Stimulated activated CD4-positive, alpha-beta T cell treated with anti-CD3 and anti-CD28 coated beads, Interleukin-2, amount 100 ng/mL, for 24 hours (primary cell): ENCODE measurements around the gene SSX2IP.
"Not testable (repeated sequence)": the region's sequence is repeated elsewhere in the genome, so short reads cannot be mapped to it uniquely, and the experiment has no call there.

ENCODE experiments used
- DNase-seq, 2 donors: peaks; one replicate each; pipeline ENCODE4 v3.0.0-alpha.2; 2020

The SSX2IP gene

GRCh38 chr1:84690397-84691121 is at the start of gene SSX2IP:
SSX2IP (minus strand) TSS chr1:84690461; CDS start chr1:84671219, 19,242 bp downstream.
- DNase-seq = peak; percentile 100

- no peak for DNase-seq
Observed at GRCh38 chr1:84738237-84738636, 48.0 kb upstream of the SSX2IP start.

GRCh38 chr1:84737590-84737989 is 47.3 kb upstream of the SSX2IP start:
- DNase-seq = no peak

- no peak for DNase-seq
Observed at GRCh38 chr1:84736944-84737343, 46.7 kb upstream of the SSX2IP start.

GRCh38 chr1:84736445-84736844 is 46.2 kb upstream of the SSX2IP start:
- DNase-seq = no peak

- no peak for DNase-seq
Observed at GRCh38 chr1:84735483-84735882, 45.2 kb upstream of the SSX2IP start.

- no peak for DNase-seq
Observed at GRCh38 chr1:84732520-84732919, 42.3 kb upstream of the SSX2IP start.

- DNase-seq = no peak
Observed at GRCh38 chr1:84731519-84731918, 41.3 kb upstream of the SSX2IP start.

- DNase-seq = not testable (repeated sequence)
Observed at GRCh38 chr1:84727711-84728110, 37.5 kb upstream of the SSX2IP start.

GRCh38 chr1:84726593-84727499 is 36.6 kb upstream of the SSX2IP start:
- no peak for DNase-seq

- peak; percentile 59 to 65 for DNase-seq
Observed at GRCh38 chr1:84724128-84724860, 34.0 kb upstream of the SSX2IP start.

- DNase-seq = no peak
Observed at GRCh38 chr1:84722794-84723193, 32.5 kb upstream of the SSX2IP start.

GRCh38 chr1:84721872-84722271 is 31.6 kb upstream of the SSX2IP start:
- not testable (repeated sequence) for DNase-seq

- peak in 1 of 2 donors; percentile 5 for DNase-seq
Observed at GRCh38 chr1:84721152-84721551, 30.9 kb upstream of the SSX2IP start.

- DNase-seq = no peak
Observed at GRCh38 chr1:84720221-84720780, 30.0 kb upstream of the SSX2IP start.

- no peak for DNase-seq
Observed at GRCh38 chr1:84719543-84720217, 29.4 kb upstream of the SSX2IP start.

- DNase-seq = no peak
Observed at GRCh38 chr1:84715342-84716019, 25.2 kb upstream of the SSX2IP start.

GRCh38 chr1:84712276-84712874 is 22.1 kb upstream of the SSX2IP start:
- DNase-seq = no peak

GRCh38 chr1:84711869-84712268 is 21.6 kb upstream of the SSX2IP start:
- no peak for DNase-seq

- no peak for DNase-seq
Observed at GRCh38 chr1:84711121-84711520, 20.9 kb upstream of the SSX2IP start.

GRCh38 chr1:84709131-84709530 is 18.9 kb upstream of the SSX2IP start:
- DNase-seq = no peak
